H1 (cell line): ENCODE data around the gene SIRT5. TPM values are rescaled to one million over a fixed set of nuclear protein-coding genes. Genes with fewer than 3 reads are reported as not detected.
A peak's percentile ranks its signal among the peaks of the same experiment; 100 is the strongest.

Experiments used
- ASH2L ChIP-seq: fragments of 200-600, 300-600 bp; sonication (generic); IDR thresholded peaks from one replicate; pipeline ENCODE4 v1.7.1; 2017; ENCODE audit warnings: low read length
- ATF2 ChIP-seq: IDR thresholded peaks from 2 replicates; pipeline ENCODE4 v1.6.1; 2012; ENCODE audit warnings: low read length, inconsistent platforms
- CHD7 ChIP-seq: fragments of 300-600 bp; sonication (generic); IDR thresholded peaks from 2 replicates; pipeline ENCODE4 v1.7.1; 2012; ENCODE audit warnings: low read length, moderate library complexity, mild to moderate bottlenecking, inconsistent platforms; ENCODE audit not compliant: insufficient replicate concordance
- E2F6 ChIP-seq: IDR thresholded peaks from 2 replicates; pipeline ENCODE4 v1.6.1; 2012; ENCODE audit warnings: inconsistent platforms
- polyA plus RNA-seq, 7 experiments: library from polyadenylated mRNA; depleted of rRNA in 3 of 7; stranded (reverse) in 5 of 7; unstranded in 2 of 7; fragments of >200 nt in 5 of 7; fragments of 200-250 nt in 2 of 7; gene quantifications; 1 replicate in 5 of 7; 2 replicates in 1 of 7; 4 replicates in 1 of 7; pipeline versions ENCODE4 v1.2.1 to v1.2.3, GENCODE V29; 2011 to 2013; ENCODE audit warnings: missing spikeins in 2 of 7, mixed read lengths in 2 of 7
- total RNA-seq: library from RNA; stranded (reverse); fragmentation: NEBNext Ultra II Directional; extraction: Animal tissue kit (Norgen Biotek cat#: 25700); gene quantifications from 2 replicates; pipeline ENCODE4 v1.2.1, GENCODE V29; 2021

SIRT5 gene
- total and polyA plus RNA-seq, 2 of the 8 experiments (the other 6 are each of a cell fraction or from before 2014, with no cell fraction given): 7.4 to 14.7 TPM

GRCh38 chr6:13554929-13555333, 19.5 kb upstream of the SIRT5 start (continued):
- no peak for TF ChIP-seq CHD7
- TF ChIP-seq ATF2: peak; percentile 18; the same call in 1 of the 2 replicates
- peak; percentile 36 for TF ChIP-seq ASH2L
- peak; percentile 94 for TF ChIP-seq E2F6
